A172 (cell line): ENCODE measurements around the gene GPR135. TPM values are rescaled to one million over a fixed set of nuclear protein-coding genes. Genes with fewer than 3 reads are reported as not detected.

Experiments used
- DNase-seq: peaks from one replicate; pipeline ENCODE4 v3.0.0-alpha.2; 2015; ENCODE audit warnings: low spot score
- total RNA-seq: library from RNA; depleted of rRNA; stranded (reverse); fragments of >200 nt; shearing (Covaris generic); gene quantifications from 2 replicates; pipeline ENCODE4 v1.2.3, GENCODE V29; 2014; rRNA removed

GPR135 gene
- total RNA-seq, 1 experiment from 2014 or later = 1.5 TPM

- DNase-seq = no peak
Observed at GRCh38 chr14:59422069-59422881, 42.9 kb downstream of the GPR135 start.

DNA sequence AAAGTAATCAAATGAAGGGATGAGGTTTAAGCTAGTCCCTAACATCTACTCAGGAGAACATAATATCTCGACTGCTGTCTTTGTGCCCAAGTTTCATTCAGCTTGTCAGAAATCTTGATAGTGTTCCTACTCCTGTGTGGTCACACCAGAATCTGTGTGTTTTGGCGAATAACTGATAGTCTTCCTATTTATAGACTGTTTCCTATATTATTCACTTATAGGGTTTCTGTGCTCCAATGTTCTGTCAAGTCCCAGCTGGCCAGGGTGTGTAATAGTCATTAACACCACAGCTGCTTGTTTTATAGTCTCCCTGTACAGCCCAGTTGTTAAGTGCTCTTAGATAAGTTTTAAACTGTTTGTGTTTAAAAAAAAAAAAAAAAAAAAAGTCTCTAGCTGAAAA is 45.9 kb downstream of the GPR135 start:
- no peak for DNase-seq

- DNase-seq = no peak
Observed at GRCh38 chr14:59417311-59417710, 47.9 kb downstream of the GPR135 start.

GRCh38 chr14:59415836-59416602 is 49.2 kb downstream of the GPR135 start:
- DNase-seq = no peak

Other genes starting within 250 kb of the GPR135 start
- gene L3HYPDH, start 19.0 kb upstream of the GPR135 start, total RNA-seq = 28.1 and 31.3 TPM in 2 replicates
- gene JKAMP, start 19.1 kb upstream of the GPR135 start, total RNA-seq = 113 and 122 TPM in 2 replicates
- not detected in 2 replicates for gene CCDC175, start 111.4 kb upstream of the GPR135 start, total RNA-seq